Measurements from ENCODE around the gene AP4B1. TPM values are rescaled to one million over a fixed set of nuclear protein-coding genes. Genes with fewer than 3 reads are reported as not detected.

The AP4B1 gene
- total RNA-seq, 4 donors from 2014 or later = 5.9 to 13.7 (median 6.0) TPM

DNA sequence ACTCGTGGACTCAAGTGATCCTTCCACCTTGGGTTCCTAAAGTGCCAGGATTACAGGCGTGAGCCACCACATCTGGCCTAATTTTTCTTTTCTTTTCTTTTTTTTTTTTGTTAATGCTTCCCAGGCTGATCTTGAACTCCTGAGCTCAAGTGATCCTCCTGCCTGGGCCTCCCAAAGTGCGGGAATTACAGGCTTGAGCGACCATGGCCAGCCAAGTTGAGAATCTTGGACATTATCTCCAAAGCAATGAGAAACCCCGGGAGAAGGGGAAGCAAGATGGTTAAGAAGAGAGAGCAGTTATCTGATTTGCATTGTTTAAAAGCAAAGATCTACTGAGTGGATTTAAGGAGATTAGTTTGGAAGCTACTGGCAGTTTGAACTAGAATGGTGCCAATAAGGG lies 33.6 kb upstream of the AP4B1 start:
- WGBS = 70% methylated on average over 5 of the region's 5 CpGs
- Histone ChIP-seq H3K36me3 (peaks cover 9 to 20% (median 18%) of the 10 kb centered on the region in 4 donors), H3K4me1 (peaks cover 30 to 74% (median 67%) of the 10 kb centered on the region in 4 donors), H3K27ac (replicated peaks in 1 of 4) (no peak overlapping the region), H3K9me3 (no peaks in the 10 kb centered on the region), H3K4me3 (no peak overlapping the region), H3K27me3 (no peaks in the 10 kb centered on the region)
- intact Hi-C loops (cut with DNase I) = no loop called here
- TF ChIP-seq, protein P1, sequence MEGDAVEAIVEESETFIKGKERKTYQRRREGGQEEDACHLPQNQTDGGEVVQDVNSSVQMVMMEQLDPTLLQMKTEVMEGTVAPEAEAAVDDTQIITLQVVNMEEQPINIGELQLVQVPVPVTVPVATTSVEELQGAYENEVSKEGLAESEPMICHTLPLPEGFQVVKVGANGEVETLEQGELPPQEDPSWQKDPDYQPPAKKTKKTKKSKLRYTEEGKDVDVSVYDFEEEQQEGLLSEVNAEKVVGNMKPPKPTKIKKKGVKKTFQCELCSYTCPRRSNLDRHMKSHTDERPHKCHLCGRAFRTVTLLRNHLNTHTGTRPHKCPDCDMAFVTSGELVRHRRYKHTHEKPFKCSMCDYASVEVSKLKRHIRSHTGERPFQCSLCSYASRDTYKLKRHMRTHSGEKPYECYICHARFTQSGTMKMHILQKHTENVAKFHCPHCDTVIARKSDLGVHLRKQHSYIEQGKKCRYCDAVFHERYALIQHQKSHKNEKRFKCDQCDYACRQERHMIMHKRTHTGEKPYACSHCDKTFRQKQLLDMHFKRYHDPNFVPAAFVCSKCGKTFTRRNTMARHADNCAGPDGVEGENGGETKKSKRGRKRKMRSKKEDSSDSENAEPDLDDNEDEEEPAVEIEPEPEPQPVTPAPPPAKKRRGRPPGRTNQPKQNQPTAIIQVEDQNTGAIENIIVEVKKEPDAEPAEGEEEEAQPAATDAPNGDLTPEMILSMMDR (IDR thresholded peaks at IDR 0.05) = no peak
- TF ChIP-seq POLR2A (IDR thresholded peaks at IDR 0.05; ENCODE audit: low read depth) = no peak
- no peak for TF ChIP-seq POLR2AphosphoS5 (IDR thresholded peaks at IDR 0.05)
- TF ChIP-seq EP300 (IDR thresholded peaks at IDR 0.05) = no peak
- no peak for DNase-seq (ENCODE audit: extremely low spot score)

DNA sequence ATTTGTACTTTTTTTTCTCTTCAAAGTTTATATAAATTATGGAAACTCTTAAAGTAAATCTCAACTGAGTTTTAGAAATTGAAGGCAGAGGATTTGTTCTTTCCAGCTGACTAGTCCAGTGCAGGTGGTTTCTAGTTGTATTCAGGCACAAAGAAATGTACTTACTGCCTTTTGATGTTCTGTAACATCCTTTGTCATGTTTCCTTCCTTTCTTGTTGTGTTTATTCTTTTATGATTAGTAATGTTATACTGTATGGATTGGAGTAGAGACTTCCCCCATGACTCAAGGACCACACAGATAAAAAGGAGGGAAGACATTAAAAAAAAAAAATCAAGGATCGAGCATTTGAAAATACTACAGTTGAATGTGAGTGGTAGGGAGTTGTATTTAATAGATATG lies 32.5 kb upstream of the AP4B1 start:
- H3K27me3 ChIP-seq = no peaks in the 10 kb centered on the region
- TF ChIP-seq, protein P1 (IDR thresholded peaks at IDR 0.05) = no peak
- TF ChIP-seq POLR2AphosphoS5 (IDR thresholded peaks at IDR 0.05) = no peak
- TF ChIP-seq EP300 (IDR thresholded peaks at IDR 0.05) = no peak
- TF ChIP-seq POLR2A (IDR thresholded peaks at IDR 0.05; ENCODE audit: low read depth) = no peak
- no peak overlapping the region for H3K27ac ChIP-seq (replicated peaks in 1 of 4)
- DNase-seq (ENCODE audit: extremely low spot score) = no peak
- H3K36me3 ChIP-seq = peaks cover 9 to 19% (median 18%) of the 10 kb centered on the region in 4 donors
- peaks cover 39 to 78% (median 68%) of the 10 kb centered on the region in 4 donors for H3K4me1 ChIP-seq
- WGBS = 58% methylated on average over 1 of the region's 1 CpG
- intact Hi-C loops (cut with DNase I) = no loop called here
- no peaks in the 10 kb centered on the region for H3K9me3 ChIP-seq
- no peak overlapping the region for H3K4me3 ChIP-seq

GRCh38 chr1:113935970-113936369 lies 31.4 kb upstream of the AP4B1 start:
- Histone ChIP-seq H3K4me1 (peaks cover 49 to 86% (median 79%) of the 10 kb centered on the region in 4 donors), H3K27ac (replicated peaks in 1 of 4) (no peak overlapping the region), H3K36me3 (peaks cover 4 to 8% (median 7%) of the 10 kb centered on the region in 4 donors), H3K9me3 (no peaks in the 10 kb centered on the region), H3K4me3 (no peak overlapping the region), H3K27me3 (no peaks in the 10 kb centered on the region)
- 88% methylated on average over 1 of the region's 1 CpG for WGBS
- intact Hi-C loops (cut with DNase I) = no loop called here
- TF ChIP-seq POLR2A (IDR thresholded peaks at IDR 0.05; ENCODE audit: low read depth) (no peak), POLR2AphosphoS5 (IDR thresholded peaks at IDR 0.05) (no peak), EP300 (IDR thresholded peaks at IDR 0.05) (no peak)
- TF ChIP-seq, protein P1 (IDR thresholded peaks at IDR 0.05) = no peak
- DNase-seq (ENCODE audit: extremely low spot score) = no peak

GRCh38 chr1:113935176-113935575 lies 30.6 kb upstream of the AP4B1 start:
- Histone ChIP-seq H3K36me3 (no peaks in the 10 kb centered on the region), H3K4me3 (no peak overlapping the region), H3K4me1 (peaks cover 49 to 88% (median 80%) of the 10 kb centered on the region in 4 donors), H3K27me3 (no peaks in the 10 kb centered on the region), H3K27ac (replicated peaks in 1 of 4) (no peak overlapping the region), H3K9me3 (no peaks in the 10 kb centered on the region)
- intact Hi-C loops (cut with DNase I) = no loop called here
- 100% methylated on average over 1 of the region's 1 CpG for WGBS
- no peak for DNase-seq (ENCODE audit: extremely low spot score)
- TF ChIP-seq POLR2A (IDR thresholded peaks at IDR 0.05; ENCODE audit: low read depth) (no peak), POLR2AphosphoS5 (IDR thresholded peaks at IDR 0.05) (no peak), EP300 (IDR thresholded peaks at IDR 0.05) (no peak)
- TF ChIP-seq, protein P1 (IDR thresholded peaks at IDR 0.05) = no peak

GRCh38 chr1:113934511-113935055 lies 30.0 kb upstream of the AP4B1 start:
- no peak overlapping the region for H3K27ac ChIP-seq (replicated peaks in 1 of 4)
- H3K4me1 ChIP-seq = peaks cover 49 to 82% (median 74%) of the 10 kb centered on the region in 4 donors
- H3K9me3 ChIP-seq = no peaks in the 10 kb centered on the region
- intact Hi-C loops (cut with DNase I) = no loop called here
- no peak for DNase-seq (ENCODE audit: extremely low spot score)
- H3K36me3 ChIP-seq = no peaks in the 10 kb centered on the region
- WGBS = 73% methylated on average over 5 of the region's 5 CpGs
- no peaks in the 10 kb centered on the region for H3K27me3 ChIP-seq
- TF ChIP-seq, protein P1 (IDR thresholded peaks at IDR 0.05) = no peak
- no peak for TF ChIP-seq POLR2AphosphoS5 (IDR thresholded peaks at IDR 0.05)
- TF ChIP-seq EP300 (IDR thresholded peaks at IDR 0.05) = no peak
- TF ChIP-seq POLR2A (IDR thresholded peaks at IDR 0.05; ENCODE audit: low read depth) = no peak
- no peak overlapping the region for H3K4me3 ChIP-seq

Data from esophagus muscularis mucosa (tissue), 4 donors.